Stromal cell of bone marrow (primary cell): ENCODE measurements around the gene MADCAM1.

Source experiments
- DNase-seq: peaks from one replicate; pipeline ENCODE4 v3.0.0-alpha.2; 2012; ENCODE audit warnings: low read depth

MADCAM1 gene

GRCh38 chr19:488505-489417 is 7.5 kb upstream of the MADCAM1 start:
- peak; percentile 89 for DNase-seq

DNA sequence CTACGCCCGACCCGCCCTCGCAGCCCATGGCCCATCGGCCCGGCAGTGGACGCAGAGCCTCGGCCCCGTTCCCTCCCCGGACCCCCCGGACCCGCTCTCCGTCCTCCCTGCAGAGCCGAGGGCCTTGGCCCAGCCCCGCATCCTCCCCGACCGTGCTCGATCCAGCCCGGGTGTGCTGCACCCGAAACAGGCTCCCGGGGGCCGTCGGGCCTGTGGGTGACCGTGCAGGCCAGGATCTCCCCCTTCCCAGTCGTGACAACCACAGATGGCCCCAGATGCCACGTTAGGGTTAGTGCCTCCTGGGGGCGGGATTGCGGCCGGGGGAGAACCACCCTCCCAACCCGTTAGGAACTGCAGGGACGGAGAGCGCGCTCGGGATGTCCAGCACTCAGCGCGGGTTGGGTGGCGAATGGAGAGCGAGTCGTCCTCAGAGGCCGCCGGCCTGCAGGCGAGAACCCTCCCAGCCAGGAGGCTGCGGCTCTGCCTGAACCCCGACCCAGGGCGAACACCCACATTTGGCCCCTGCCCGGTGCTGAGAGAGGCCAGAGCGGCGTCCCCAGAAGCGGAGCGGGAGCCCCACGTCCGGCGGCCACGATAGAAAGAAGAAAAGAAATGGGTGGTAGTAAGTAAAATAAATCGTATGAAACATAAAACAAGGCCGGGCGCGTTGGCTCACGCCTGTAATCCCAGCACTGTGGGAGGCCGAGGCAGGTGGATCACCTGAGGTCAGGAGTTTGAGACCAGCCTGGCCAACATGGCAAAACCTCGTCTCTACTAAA is 6.7 kb upstream of the MADCAM1 start:
- peak; percentile 19 for DNase-seq

GRCh38 chr19:491146-491741 is 5.0 kb upstream of the MADCAM1 start:
- no peak for DNase-seq

- no peak for DNase-seq
These were observed 4.2 kb upstream of the MADCAM1 start for GRCh38 chr19:492091-492531.

DNA sequence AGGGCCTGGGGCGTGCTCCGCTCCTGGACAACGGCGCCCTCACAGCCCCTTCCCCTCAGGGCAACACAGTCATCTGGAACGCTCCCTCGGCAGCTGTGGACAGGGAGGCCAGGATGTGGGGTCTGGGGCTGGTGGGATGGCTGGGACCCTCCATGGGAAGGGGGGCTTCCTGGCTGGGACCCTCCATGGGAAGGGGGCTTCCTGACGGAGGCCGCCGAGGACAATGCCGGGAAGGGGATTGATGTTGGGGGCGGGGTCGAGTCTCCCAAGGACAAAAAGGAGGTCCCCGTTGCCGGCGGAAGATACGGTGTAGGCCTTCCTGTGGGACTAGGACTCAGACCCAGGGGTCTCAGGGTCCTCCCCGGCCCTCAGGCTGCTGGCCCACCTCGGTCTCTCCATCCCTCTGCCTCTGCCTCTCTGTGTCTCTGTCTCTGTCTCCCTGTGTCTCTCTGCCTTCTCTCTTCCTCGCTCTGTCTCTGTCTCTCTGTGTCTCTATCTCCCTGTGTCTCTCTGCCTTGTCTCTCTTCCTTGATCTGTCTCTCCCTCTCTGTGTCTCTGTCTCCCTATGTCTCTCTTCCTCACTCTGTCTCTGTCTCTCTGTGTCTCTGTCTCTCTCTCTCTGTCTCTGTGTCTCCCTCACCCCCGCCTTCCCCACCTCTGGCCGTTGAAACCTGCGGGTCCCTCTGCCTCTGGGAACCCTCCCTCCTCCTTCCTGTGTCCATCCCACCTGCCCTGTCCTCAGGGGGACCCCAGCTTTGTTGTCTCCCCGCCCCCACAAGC is 2.7 kb upstream of the MADCAM1 start:
- no peak for DNase-seq

- no peak for DNase-seq
These were observed 1.9 kb upstream of the MADCAM1 start for GRCh38 chr19:494171-495080.

- DNase-seq: no peak
These were observed 1.2 kb upstream of the MADCAM1 start for GRCh38 chr19:495081-495401.

GRCh38 chr19:495402-496111 is 729 bp upstream of the MADCAM1 start:
- no peak for DNase-seq

DNA sequence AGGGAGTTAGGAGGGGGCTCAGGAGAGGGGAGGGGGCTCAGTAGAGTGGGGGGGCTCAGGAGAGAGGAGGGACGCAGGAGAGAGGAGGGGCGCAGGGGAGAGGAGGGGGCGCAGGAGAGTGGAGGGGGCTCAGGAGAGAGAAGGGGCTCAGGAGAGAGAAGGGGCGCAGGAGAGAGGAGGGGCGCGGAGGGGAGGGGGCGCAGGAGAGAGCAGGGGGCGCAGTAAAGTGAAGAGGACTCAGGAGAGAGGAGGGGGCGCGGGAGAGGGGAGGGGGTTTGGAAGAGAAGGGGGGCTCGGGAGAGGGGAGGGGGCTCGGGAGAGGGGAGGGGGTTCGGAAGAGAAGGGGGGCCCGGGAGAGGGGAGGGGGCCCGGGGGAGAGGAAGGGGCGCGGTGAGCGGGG is 700 bp downstream of the MADCAM1 start:
- no peak for DNase-seq

DNA sequence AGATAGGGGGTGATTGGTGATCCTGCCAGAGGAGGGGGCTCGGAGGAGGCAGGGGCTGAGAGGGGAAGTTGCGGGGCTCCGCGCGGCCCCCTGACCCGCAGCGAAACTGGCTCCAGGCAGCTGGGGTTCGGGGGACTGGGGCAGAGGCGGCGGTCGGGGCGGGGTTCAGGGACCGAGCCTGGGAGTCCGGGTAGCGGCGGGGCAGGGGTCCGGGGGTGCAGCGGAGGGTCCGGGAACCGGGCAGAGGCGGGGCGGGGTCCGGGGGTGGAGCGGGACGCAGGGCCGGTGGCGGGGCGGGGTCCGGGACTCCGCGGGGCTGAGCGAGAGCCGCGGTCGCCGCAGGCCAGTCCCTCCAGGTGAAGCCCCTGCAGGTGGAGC is 1.2 kb downstream of the MADCAM1 start:
- DNase-seq: no peak

DNA sequence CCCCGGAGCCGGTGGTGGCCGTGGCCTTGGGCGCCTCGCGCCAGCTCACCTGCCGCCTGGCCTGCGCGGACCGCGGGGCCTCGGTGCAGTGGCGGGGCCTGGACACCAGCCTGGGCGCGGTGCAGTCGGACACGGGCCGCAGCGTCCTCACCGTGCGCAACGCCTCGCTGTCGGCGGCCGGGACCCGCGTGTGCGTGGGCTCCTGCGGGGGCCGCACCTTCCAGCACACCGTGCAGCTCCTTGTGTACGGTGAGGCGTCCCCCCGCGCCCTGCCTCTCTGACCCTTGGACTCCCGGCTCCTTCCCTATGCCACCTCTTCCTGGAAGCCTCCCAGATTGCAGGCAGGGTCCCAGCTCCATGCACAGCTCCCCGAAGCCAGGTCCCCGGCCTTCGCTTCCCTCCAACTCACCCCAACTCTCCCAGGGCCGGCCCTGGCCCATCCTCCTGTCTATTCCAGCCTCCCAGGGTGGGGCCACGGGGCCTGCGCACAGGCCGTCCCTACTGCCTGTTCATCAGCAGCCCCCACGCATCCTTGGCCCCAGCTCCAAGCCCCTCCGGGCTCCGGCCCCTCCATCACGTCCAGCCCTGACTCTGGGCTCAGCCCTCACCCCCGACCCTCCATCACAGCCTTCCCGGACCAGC is 1.7 kb downstream of the MADCAM1 start:
- DNase-seq: no peak

GRCh38 chr19:498511-498891 is 2.2 kb downstream of the MADCAM1 start:
- DNase-seq: no peak

DNA sequence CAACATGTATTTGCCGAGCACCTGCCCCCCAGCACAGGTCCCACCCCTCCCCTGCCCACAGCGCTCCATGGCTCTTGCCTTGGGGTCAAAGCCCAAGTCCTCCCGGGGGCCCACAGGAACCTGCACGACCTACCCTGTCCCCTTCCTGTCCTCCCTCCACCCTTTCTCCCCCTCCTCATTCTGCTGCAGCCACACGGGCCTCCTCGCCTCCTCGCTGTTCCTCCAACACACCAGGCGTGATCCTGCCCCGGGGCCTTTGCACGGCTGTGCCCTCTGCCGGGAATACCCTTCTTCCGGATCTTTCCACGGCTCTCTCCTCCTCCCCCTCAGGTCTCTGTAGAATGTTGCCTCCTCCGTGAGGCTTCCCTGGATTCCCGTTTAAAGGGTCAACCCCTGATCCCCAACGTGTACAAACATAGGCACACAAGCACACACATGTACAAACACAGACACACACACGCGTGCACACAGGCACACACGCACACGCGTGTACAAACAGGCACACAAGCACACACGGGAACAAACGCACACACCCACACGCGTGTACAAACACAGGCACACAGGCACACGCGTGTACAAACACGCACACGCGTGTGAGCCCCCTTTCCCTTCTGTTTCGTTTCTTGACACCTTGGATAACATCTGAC is 2.8 kb downstream of the MADCAM1 start:
- DNase-seq: no peak

- DNase-seq: no peak
These were observed 5.4 kb downstream of the MADCAM1 start for GRCh38 chr19:501646-502045.

- DNase-seq: no peak
These were observed 8.3 kb downstream of the MADCAM1 start for GRCh38 chr19:504616-505015.

GRCh38 chr19:506404-507285 is 10.4 kb downstream of the MADCAM1 start:
- DNase-seq: peak; percentile 100

GRCh38 chr19:507286-508203 is 11.3 kb downstream of the MADCAM1 start, which contains the start of gene TPGS1:
Gene TPGS1 (plus strand): TSS chr19:507497. CDS start chr19:507507, 10 bp downstream.
- DNase-seq: no peak
